ENCODE data around the gene EEFSEC.

The EEFSEC gene

GRCh38 chr3:128221328-128221727 is 68.0 kb downstream of the EEFSEC start:
- no peak for DNase-seq

GRCh38 chr3:128222796-128223385 is 69.6 kb downstream of the EEFSEC start:
- DNase-seq = no peak

GRCh38 chr3:128226186-128226725 is 73.0 kb downstream of the EEFSEC start:
- no peak for DNase-seq

GRCh38 chr3:128226795-128227395 is 73.6 kb downstream of the EEFSEC start:
- DNase-seq = no peak

- DNase-seq = no peak
These were observed 74.2 kb downstream of the EEFSEC start for GRCh38 chr3:128227507-128227906.

GRCh38 chr3:128228366-128228910 is 75.2 kb downstream of the EEFSEC start:
- no peak for DNase-seq

- no peak for DNase-seq
These were observed 76.0 kb downstream of the EEFSEC start for GRCh38 chr3:128229106-128229857.

GRCh38 chr3:128231606-128232005 is 78.3 kb downstream of the EEFSEC start:
- no peak for DNase-seq

GRCh38 chr3:128232376-128233178 is 79.3 kb downstream of the EEFSEC start:
- no peak for DNase-seq

- DNase-seq = peak; percentile 47
These were observed 82.1 kb downstream of the EEFSEC start for GRCh38 chr3:128235207-128235926.

GRCh38 chr3:128236657-128237056 is 83.4 kb downstream of the EEFSEC start:
- peak; percentile 26 for DNase-seq

GRCh38 chr3:128237348-128238183 is 84.3 kb downstream of the EEFSEC start:
- peak; percentile 23 for DNase-seq

GRCh38 chr3:128238184-128238489 is 84.9 kb downstream of the EEFSEC start:
- no peak for DNase-seq

GRCh38 chr3:128239304-128239703 is 86.0 kb downstream of the EEFSEC start:
- DNase-seq = no peak

GRCh38 chr3:128240232-128240631 is 87.0 kb downstream of the EEFSEC start:
- DNase-seq = peak; percentile 40

GRCh38 chr3:128241741-128242140 is 88.5 kb downstream of the EEFSEC start:
- no peak for DNase-seq

GRCh38 chr3:128242818-128243601 is 89.7 kb downstream of the EEFSEC start:
- peak; percentile 95 for DNase-seq

GRCh38 chr3:128243602-128244504 is 90.6 kb downstream of the EEFSEC start:
- no peak for DNase-seq

- no peak for DNase-seq
These were observed 92.2 kb downstream of the EEFSEC start for GRCh38 chr3:128245460-128245859.

Measured in MV-4-11 (cell line).